ENCODE measurements around the gene NOS1AP. TPM values are rescaled to one million over a fixed set of nuclear protein-coding genes. Genes with fewer than 3 reads are reported as not detected.

Gene NOS1AP
- total and polyA plus RNA-seq, 2 donors (not counting 3 experiments of a cell fraction or from before 2014, with no cell fraction given), result 1.3 to 5.4 TPM

- Histone ChIP-seq H3K4me1 (ENCODE audit: control insufficient read depth, extremely low read depth, insufficient read depth, low read length) (peaks cover 8% of the 10 kb centered on the region), H3K27ac (ENCODE audit: insufficient read depth, low read depth, low read length) (no peak overlapping the region), H3K79me2 (ENCODE audit: control insufficient read depth, insufficient read depth, low read length) (no peaks in the 10 kb centered on the region), H2AFZ (ENCODE audit: low read depth, low read length) (no peak overlapping the region), H3K36me3 (ENCODE audit: control insufficient read depth in 2 of 2, extremely low read depth in 1 of 2, insufficient read depth in 2 of 2, low read length in 2 of 2) (no peaks in the 10 kb centered on the region), H3K9me1 (replicated peaks; ENCODE audit: control insufficient read depth, extremely low read depth, insufficient read depth, low read length) (no peaks in the 10 kb centered on the region), H4K20me1 (replicated peaks; ENCODE audit: control insufficient read depth, extremely low read depth, insufficient read depth, low read length) (no peaks in the 10 kb centered on the region), H3K27me3 (ENCODE audit: control insufficient read depth in 2 of 2, insufficient read depth in 2 of 2, low read length in 2 of 2) (peaks cover 0 to 12% of the 10 kb centered on the region in 2 experiments), H3K9ac (replicated peaks; ENCODE audit: extremely low read depth, insufficient read depth, low read length) (no peak overlapping the region), H3K9me3 (replicated peaks; ENCODE audit: control insufficient read depth, insufficient read depth, low read length) (no peaks in the 10 kb centered on the region), H3K4me3 (replicated peaks in 1 of 3; ENCODE audit: insufficient read depth in 1 of 3, low read depth in 1 of 3, low read length in 3 of 3) (no peak overlapping the region), H3K4me2 (ENCODE audit: insufficient read depth, low read length) (no peak overlapping the region)
- no TSS peak for BruUV-seq (replicated peaks)
- POLR2A ChIA-PET, result no interaction called here
- dilution Hi-C loops (cut with MboI; ENCODE audit: extremely low pct_ligation_motif_present, low sequenced_read_pairs), result no loop called here
- TF ChIP-seq FOS (IDR thresholded peaks at IDR 0.05; ENCODE audit: borderline replicate concordance, insufficient read depth, low read length), result no peak
- TF ChIP-seq, protein P1, sequence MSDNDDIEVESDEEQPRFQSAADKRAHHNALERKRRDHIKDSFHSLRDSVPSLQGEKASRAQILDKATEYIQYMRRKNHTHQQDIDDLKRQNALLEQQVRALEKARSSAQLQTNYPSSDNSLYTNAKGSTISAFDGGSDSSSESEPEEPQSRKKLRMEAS (IDR thresholded peaks at IDR 0.05; ENCODE audit: insufficient read depth, insufficient read length), result no peak
- no peak for TF ChIP-seq MYC (IDR thresholded peaks at IDR 0.05; ENCODE audit: low read depth, low read length)
- TF ChIP-seq POLR2A (IDR thresholded peaks at IDR 0.05; ENCODE audit: low read depth, low read length), result no peak
- TF ChIP-seq GATA2 (IDR thresholded peaks at IDR 0.05; ENCODE audit: insufficient read depth, insufficient read length, low read depth, low read length), result no peak
- no peak for TF ChIP-seq EZH2 (IDR thresholded peaks at IDR 0.05; ENCODE audit: borderline replicate concordance, low read depth, low read length, severe bottlenecking)
- no peak for TF ChIP-seq JUN (IDR thresholded peaks at IDR 0.05; ENCODE audit: borderline replicate concordance, insufficient read depth, insufficient read length, low read depth)
- FAIRE-seq (no peak), DNase-seq (ENCODE audit: low read depth, low spot score) (no peak)
- intact Hi-C loops (cut with micrococcal nuclease), result loop anchor here (5.0 kb wide), 1 partner anchor 103 kb away; no protein-coding TSS in a partner anchor
- CTCF ChIA-PET, result interaction anchor here (1.9 kb wide), 2 partner anchors 17 to 19 kb away, joined by 5 to 7 read pairs; no protein-coding TSS in a partner anchor
These were observed 49.3 kb upstream of the NOS1AP start for GRCh38 chr1:162020150-162020549.

DNA sequence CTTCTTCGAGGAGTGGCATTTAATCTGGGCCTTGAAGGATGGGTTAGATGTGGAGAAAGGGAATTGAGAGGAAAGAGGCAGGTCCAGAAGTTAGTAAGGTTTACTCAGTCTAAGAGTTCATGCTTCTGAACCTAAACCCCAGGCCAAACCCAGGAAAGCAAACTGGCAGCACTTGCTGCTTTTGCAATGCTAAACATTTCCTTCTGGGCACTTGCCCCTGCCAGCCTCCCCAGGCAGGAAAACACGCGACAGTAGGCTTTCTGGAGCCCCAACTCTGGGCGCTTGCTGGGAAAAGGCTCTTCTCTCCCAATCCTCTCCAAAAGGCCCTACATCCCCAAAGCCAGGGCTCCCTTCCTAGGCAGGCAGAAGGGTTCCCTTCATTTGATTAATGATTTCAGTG lies 48.4 kb upstream of the NOS1AP start:
- DNase-seq (ENCODE audit: low read depth, low spot score), result no peak
- no peak overlapping the region for H3K9ac ChIP-seq (replicated peaks; ENCODE audit: extremely low read depth, insufficient read depth, low read length)
- dilution Hi-C loops (cut with MboI; ENCODE audit: extremely low pct_ligation_motif_present, low sequenced_read_pairs), result no loop called here
- POLR2A ChIA-PET, result no interaction called here
- TF ChIP-seq GATA2 (IDR thresholded peaks at IDR 0.05; ENCODE audit: insufficient read depth, insufficient read length, low read depth, low read length) (no peak), POLR2A (IDR thresholded peaks at IDR 0.05; ENCODE audit: low read depth, low read length) (no peak), JUN (IDR thresholded peaks at IDR 0.05; ENCODE audit: borderline replicate concordance, insufficient read depth, insufficient read length, low read depth) (no peak), FOS (IDR thresholded peaks at IDR 0.05; ENCODE audit: borderline replicate concordance, insufficient read depth, low read length) (no peak)
- TF ChIP-seq, protein P1 (IDR thresholded peaks at IDR 0.05; ENCODE audit: insufficient read depth, insufficient read length), result no peak
- TF ChIP-seq, protein P2, sequence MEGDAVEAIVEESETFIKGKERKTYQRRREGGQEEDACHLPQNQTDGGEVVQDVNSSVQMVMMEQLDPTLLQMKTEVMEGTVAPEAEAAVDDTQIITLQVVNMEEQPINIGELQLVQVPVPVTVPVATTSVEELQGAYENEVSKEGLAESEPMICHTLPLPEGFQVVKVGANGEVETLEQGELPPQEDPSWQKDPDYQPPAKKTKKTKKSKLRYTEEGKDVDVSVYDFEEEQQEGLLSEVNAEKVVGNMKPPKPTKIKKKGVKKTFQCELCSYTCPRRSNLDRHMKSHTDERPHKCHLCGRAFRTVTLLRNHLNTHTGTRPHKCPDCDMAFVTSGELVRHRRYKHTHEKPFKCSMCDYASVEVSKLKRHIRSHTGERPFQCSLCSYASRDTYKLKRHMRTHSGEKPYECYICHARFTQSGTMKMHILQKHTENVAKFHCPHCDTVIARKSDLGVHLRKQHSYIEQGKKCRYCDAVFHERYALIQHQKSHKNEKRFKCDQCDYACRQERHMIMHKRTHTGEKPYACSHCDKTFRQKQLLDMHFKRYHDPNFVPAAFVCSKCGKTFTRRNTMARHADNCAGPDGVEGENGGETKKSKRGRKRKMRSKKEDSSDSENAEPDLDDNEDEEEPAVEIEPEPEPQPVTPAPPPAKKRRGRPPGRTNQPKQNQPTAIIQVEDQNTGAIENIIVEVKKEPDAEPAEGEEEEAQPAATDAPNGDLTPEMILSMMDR (IDR thresholded peaks at IDR 0.05; ENCODE audit: extremely low read depth in 1 of 2, insufficient read depth in 1 of 2, low read depth in 1 of 2, low read length in 2 of 2), result no peak
- no peaks in the 10 kb centered on the region for H3K36me3 ChIP-seq (ENCODE audit: control insufficient read depth in 2 of 2, extremely low read depth in 1 of 2, insufficient read depth in 2 of 2, low read length in 2 of 2)
- H3K27ac ChIP-seq (ENCODE audit: insufficient read depth, low read depth, low read length), result no peak overlapping the region
- no peaks in the 10 kb centered on the region for H4K20me1 ChIP-seq (replicated peaks; ENCODE audit: control insufficient read depth, extremely low read depth, insufficient read depth, low read length)
- H3K79me2 ChIP-seq (ENCODE audit: control insufficient read depth, insufficient read depth, low read length), result no peaks in the 10 kb centered on the region
- no peak overlapping the region for H3K4me2 ChIP-seq (ENCODE audit: insufficient read depth, low read length)
- no peak overlapping the region for H3K4me3 ChIP-seq (replicated peaks in 1 of 3; ENCODE audit: insufficient read depth in 1 of 3, low read depth in 1 of 3, low read length in 3 of 3)
- CTCF ChIA-PET, result interaction anchor here (1.9 kb wide), 1 partner anchor 16 kb away, joined by 7 read pairs; no protein-coding TSS in a partner anchor
- intact Hi-C loops (cut with micrococcal nuclease), result loop anchor here (5.0 kb wide), 1 partner anchor 104 kb away; no protein-coding TSS in a partner anchor
- no peak for FAIRE-seq
- peaks cover 8% of the 10 kb centered on the region for H3K4me1 ChIP-seq (ENCODE audit: control insufficient read depth, extremely low read depth, insufficient read depth, low read length)
- no peaks in the 10 kb centered on the region for H3K9me3 ChIP-seq (replicated peaks; ENCODE audit: control insufficient read depth, insufficient read depth, low read length)
- BruUV-seq (replicated peaks), result no TSS peak
- H2AFZ ChIP-seq (ENCODE audit: low read depth, low read length), result no peak overlapping the region
- no peaks in the 10 kb centered on the region for H3K9me1 ChIP-seq (replicated peaks; ENCODE audit: control insufficient read depth, extremely low read depth, insufficient read depth, low read length)
- H3K27me3 ChIP-seq (ENCODE audit: control insufficient read depth in 2 of 2, insufficient read depth in 2 of 2, low read length in 2 of 2), result peaks cover 0 to 3% of the 10 kb centered on the region in 2 experiments
